T-helper 1 cell treated with Interleukin-12 subunit alpha and Interleukin-12 subunit beta and Interleukin-4 antibody, amounts not matched to agents 30 μg/mL and 1 μg/mL, for 36 hours (primary cell): ENCODE data around the gene SIPA1L3.
"Not testable (repeated sequence)": the region's sequence is repeated elsewhere in the genome, so short reads cannot be mapped to it uniquely, and the experiment has no call there.

Experiments used
- H3K27ac Mint-ChIP-seq: one replicate; pipeline ENCODE4 v1.8.0; 2021; ENCODE audit warnings: mild to moderate bottlenecking, mixed read lengths
- H3K27me3 Mint-ChIP-seq: one replicate; pipeline ENCODE4 v1.8.0; 2021; ENCODE audit warnings: low read depth, mixed read lengths
- H3K36me3 Mint-ChIP-seq: one replicate; pipeline ENCODE4 v1.8.0; 2021; ENCODE audit warnings: low read depth, mixed read lengths
- H3K4me1 Mint-ChIP-seq: one replicate; pipeline ENCODE4 v1.8.0; 2021; ENCODE audit warnings: low read depth, mixed read lengths
- H3K4me3 Mint-ChIP-seq: one replicate; pipeline ENCODE4 v1.8.0; 2021; ENCODE audit warnings: mild to moderate bottlenecking, moderate library complexity, mixed read lengths
- H3K9me3 Mint-ChIP-seq: one replicate; pipeline ENCODE4 v1.8.0; 2021; ENCODE audit warnings: mixed read lengths

Gene SIPA1L3

DNA sequence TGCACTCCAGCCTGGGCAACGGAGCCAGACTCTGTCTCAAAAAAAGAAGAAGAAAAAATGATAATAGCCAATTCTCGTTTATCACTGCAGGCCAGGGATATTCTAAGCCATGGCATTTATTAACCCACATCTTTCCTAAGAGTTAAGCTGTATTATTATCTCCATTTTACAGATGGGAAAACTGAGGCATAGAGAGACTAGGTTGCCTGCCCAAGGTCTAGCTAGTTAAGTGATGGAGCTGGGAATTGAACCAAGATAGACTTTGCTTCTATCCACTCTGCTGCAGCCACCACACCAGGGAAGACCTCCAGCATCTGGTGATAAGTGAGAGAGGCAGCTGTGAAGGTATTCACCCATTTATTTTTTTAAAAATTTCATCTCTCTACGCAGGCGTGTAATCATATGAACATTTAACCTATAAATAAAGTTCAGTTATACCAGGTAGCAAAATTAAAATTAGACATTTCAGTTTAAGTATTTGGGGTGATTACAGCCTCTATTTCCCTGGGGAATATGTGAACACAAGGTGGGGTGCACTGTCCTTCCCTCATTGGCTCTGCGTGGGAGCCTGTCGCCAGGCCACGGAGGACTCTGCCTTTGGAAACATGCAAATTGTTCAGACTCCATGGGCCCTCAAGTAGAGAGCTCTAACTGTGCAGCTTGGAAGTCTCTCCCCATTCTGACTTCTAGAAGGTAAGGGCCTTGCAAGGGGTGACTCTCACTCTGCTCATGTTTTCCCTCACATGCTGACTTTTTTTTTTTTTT lies 157.8 kb downstream of the SIPA1L3 start:
- Mint-ChIP-seq H3K36me3 (no peaks in the 10 kb centered on the region), H3K4me1 (peaks cover 5% of the 10 kb centered on the region), H3K27ac (no peak overlapping the region), H3K4me3 (no peak overlapping the region), H3K9me3 (no peaks in the 10 kb centered on the region), H3K27me3 (no peaks in the 10 kb centered on the region)

DNA sequence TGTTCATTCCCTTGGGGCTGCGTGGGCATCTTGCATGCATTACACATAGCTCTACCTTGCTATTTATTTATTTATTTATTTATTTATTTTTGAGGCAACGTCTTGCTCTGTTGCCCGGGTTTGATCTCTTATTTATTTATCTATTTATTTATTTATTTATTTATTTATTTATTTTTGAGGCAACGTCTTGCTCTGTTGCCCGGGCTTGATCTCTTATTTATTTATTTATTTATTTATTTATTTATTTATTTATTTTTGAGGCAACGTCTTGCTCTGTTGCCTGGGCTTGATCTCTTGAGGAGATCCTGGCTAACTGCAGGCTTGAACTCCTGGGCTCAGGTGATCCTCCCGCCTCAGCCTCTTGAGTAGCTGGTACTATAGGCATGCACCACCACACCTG lies 158.8 kb downstream of the SIPA1L3 start:
- H3K27ac Mint-ChIP-seq, H3K4me1 Mint-ChIP-seq, H3K9me3 Mint-ChIP-seq, H3K4me3 Mint-ChIP-seq, H3K36me3 Mint-ChIP-seq, H3K27me3 Mint-ChIP-seq: not testable (repeated sequence)

DNA sequence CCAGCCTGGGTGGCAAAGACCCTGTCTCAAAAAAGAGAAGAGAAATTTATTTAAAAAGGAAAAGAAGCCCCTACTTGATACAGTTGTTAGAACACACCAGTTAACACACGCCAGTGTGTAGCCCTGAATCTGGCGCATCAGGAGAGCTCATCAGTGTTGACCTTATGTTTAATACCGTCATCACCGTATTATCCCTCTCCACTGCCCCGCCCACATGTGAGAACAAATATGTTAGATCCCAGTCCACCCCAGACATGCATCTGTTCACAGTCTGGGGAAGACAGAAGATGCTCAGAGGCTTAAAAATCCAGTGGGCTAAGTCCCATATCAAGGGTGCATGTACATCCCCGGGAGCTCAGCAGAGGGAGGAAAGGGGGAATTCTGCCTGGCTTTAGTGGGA lies 161.8 kb downstream of the SIPA1L3 start:
- H3K9me3 Mint-ChIP-seq = no peaks in the 10 kb centered on the region
- no peak overlapping the region for H3K27ac Mint-ChIP-seq
- no peak overlapping the region for H3K4me3 Mint-ChIP-seq
- H3K36me3 Mint-ChIP-seq = no peaks in the 10 kb centered on the region
- H3K27me3 Mint-ChIP-seq = no peaks in the 10 kb centered on the region
- no peaks in the 10 kb centered on the region for H3K4me1 Mint-ChIP-seq

DNA sequence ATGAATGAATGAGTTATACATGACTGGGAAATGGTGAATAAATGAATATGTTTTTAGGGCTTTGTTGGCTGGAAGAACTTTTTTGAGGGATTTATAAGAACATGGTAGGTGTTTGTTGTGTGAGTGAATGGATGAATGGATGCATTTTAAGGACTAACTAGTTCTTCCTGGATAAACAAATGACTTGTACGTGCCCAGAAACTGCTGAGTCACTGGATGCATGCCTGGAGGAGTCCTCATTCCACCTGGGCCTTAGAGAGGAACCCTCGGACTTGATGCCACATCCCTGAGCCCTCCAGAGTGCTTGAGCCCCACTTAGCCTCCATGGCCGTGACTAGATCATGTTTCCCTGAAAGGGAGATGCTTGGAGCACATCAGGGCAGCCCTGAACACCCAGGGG lies 163.6 kb downstream of the SIPA1L3 start:
- no peaks in the 10 kb centered on the region for H3K9me3 Mint-ChIP-seq
- H3K4me3 Mint-ChIP-seq = no peak overlapping the region
- no peaks in the 10 kb centered on the region for H3K27me3 Mint-ChIP-seq
- H3K36me3 Mint-ChIP-seq = no peaks in the 10 kb centered on the region
- no peak overlapping the region for H3K27ac Mint-ChIP-seq
- no peaks in the 10 kb centered on the region for H3K4me1 Mint-ChIP-seq

DNA sequence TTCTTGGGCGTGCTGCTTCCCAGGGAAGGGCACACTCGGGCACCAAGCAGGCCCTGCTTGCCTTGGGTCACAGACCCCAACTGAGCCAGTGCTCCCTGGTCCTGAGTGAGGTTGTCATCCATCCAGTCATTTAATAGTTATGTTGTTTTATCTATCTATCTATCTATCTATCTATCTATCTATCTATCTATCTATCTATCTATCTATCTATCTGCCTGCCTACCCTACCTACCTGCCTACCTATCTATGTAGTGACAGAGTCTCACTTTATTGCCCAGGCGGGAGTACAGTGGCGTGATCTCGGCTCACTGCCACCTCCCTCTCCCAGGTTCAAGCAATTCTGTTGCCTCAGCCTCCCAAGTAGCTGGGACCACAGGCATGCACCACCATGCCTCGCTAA lies 164.0 kb downstream of the SIPA1L3 start:
- H3K27me3 Mint-ChIP-seq, H3K36me3 Mint-ChIP-seq, H3K4me3 Mint-ChIP-seq, H3K4me1 Mint-ChIP-seq, H3K9me3 Mint-ChIP-seq, H3K27ac Mint-ChIP-seq: not testable (repeated sequence)

DNA sequence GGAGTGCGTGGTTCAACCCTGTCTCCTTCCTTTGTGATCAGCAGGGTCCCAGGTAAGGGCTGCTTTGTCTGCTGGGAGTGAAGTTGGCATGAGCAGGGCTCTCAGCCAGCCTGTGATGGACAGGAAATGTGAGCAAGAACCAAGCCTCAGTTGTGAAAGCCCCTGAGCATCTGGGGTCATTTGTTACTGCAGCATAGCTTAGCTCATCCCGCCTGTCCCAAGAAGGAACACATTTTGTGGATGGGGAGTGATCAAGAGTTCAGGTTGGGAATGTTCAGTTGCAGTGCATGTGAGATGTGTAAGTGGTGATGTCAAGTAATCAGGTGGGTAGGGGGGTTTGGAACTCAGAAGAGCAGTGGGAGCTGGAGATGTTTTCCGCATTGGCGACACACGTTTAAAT lies 164.6 kb downstream of the SIPA1L3 start:
- H3K9me3 Mint-ChIP-seq = peaks cover under 1% of the 10 kb centered on the region
- H3K27me3 Mint-ChIP-seq = no peaks in the 10 kb centered on the region
- no peak overlapping the region for H3K27ac Mint-ChIP-seq
- no peak overlapping the region for H3K4me3 Mint-ChIP-seq
- H3K4me1 Mint-ChIP-seq = no peaks in the 10 kb centered on the region
- no peaks in the 10 kb centered on the region for H3K36me3 Mint-ChIP-seq

DNA sequence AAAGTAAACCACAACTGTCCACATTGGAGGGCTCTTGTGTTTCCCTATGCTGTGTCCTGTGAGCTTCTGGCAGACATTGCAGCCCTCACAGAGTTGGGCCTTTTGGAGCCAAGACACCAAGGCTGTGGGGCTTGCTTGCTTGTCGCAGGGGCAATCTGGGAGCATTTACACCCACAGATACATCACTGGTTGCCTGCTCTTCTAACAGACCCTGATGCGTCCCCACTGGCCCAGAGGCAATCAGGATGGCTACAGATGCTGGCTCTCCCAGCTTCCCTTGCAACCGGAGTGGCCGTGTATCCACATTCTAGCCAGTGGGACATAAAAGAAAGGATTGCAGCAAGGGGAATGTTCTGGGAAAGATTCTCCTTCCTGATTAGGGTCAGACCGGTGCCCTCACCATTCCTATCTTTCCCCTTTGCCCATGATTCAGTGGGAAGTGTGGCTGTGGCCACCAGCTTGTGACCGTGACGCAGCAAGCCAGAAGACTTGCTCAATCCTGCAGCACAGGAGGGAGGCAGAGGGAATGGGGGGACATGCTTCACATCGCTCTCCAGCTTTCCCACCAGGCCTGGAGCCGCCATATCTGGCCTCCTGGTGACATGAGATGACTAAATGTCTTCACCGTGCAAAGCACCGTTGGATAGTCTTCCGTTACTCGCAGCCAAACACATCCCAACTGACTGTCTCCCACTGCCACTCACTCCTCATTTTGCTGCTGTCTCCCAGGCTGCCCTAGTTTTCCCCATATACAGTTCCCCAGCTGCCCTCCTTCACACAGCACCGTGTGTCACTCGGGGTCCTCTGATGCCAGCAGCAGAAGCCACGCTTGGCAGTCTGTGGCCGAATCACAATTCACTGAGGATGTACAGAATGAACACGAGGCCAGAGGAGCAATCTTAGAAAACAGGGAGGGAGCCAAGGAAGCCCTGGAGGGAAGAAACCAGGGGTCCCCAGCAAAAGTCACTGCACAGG lies 166.1 kb downstream of the SIPA1L3 start:
- H3K4me3 Mint-ChIP-seq = no peak overlapping the region
- peaks cover 4% of the 10 kb centered on the region for H3K9me3 Mint-ChIP-seq
- H3K4me1 Mint-ChIP-seq = no peaks in the 10 kb centered on the region
- H3K36me3 Mint-ChIP-seq = no peaks in the 10 kb centered on the region
- no peak overlapping the region for H3K27ac Mint-ChIP-seq
- H3K27me3 Mint-ChIP-seq = no peaks in the 10 kb centered on the region

DNA sequence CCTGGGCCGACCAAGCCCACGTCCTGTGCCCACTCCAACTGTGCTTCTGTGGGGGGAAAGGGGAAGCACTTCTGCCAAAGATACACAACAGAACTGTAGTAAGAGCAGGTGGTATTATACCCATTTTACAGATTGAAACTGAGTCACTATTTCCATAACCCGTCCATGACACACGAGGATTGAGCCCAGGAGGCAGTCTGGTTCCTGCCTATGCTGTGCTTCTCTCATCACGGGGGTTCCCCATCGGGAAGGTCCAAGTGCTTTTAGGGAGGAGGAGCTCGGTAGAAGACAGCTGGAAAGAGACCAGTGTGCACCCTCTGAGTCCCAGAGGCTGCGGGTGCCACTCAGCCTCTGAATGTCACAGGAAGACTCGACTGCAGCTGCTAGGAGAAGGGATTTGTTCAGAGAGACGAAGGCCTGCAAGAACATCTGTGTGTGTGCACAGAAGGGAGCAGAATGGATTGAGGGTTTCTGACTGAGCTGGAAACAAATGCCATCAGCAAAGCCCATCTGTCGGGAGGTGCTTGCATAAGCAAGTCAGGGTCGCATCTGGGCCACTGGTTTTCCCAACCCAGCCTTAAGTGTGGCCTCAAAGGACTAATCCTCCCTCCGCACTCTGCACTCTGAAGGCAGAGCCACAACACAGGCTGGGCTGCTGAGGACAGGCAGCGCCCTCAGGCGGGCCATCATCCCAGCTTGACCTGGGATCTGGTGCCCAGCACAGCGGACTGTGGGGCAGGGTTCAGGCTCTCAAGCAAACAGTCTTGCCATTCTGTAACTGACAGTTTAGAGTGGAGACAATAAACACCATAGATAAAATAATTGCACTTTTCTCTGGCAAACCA lies 167.1 kb downstream of the SIPA1L3 start:
- Mint-ChIP-seq H3K27me3 (no peaks in the 10 kb centered on the region), H3K4me3 (no peak overlapping the region), H3K4me1 (no peaks in the 10 kb centered on the region), H3K27ac (no peak overlapping the region), H3K9me3 (peaks cover 4% of the 10 kb centered on the region), H3K36me3 (no peaks in the 10 kb centered on the region)

DNA sequence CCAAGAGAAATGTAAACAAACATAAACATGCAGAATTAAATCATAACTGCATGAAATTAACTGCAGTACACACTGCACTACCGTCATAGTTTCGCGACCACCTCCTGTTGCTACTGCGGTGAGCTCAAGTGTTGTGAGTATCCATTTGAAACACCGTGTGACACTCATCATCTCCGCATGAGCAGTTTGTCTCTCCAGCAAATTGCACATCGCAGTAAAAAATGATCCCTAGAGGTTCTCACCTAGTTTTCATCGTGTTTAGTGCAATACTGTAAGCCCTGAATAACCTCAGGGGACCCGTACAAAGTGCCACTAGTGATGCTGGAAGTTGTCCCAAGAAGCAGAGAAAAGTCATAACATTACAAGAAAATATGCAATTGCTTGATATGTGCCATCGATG lies 169.3 kb downstream of the SIPA1L3 start:
- Mint-ChIP-seq H3K27me3 (no peaks in the 10 kb centered on the region), H3K4me1 (peaks cover 9% of the 10 kb centered on the region), H3K36me3 (peaks cover 3% of the 10 kb centered on the region)

DNA sequence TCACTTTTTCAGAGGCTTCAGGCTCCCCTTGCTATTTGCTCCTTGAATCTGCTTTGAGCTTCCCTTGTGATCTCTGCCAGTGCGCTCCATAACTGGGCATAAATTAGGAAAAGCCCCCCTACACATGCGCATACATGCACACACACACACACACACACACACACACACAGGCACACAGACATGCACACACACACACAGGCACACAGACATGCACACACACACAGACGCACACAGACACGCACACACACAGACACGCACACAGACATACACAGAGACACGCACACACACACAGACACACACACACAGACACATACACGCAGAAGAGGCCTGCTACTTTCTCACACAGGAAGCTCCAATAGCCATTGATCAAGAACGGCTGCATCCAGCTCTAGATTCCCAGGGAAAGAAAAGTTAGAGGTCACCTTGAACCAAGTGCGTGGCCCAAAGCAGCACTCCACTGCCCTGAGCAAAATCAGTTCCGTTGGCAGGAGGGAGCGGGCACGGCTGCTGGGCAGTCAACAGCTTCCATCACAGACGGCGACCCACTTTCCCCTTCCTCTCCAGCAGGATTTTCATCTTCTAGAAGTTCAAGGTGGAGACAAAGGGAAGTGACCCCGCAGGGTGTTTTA lies 171.4 kb downstream of the SIPA1L3 start:
- H3K27me3 Mint-ChIP-seq = no peaks in the 10 kb centered on the region
- H3K27ac Mint-ChIP-seq = no peak overlapping the region
- peaks cover 4% of the 10 kb centered on the region for H3K9me3 Mint-ChIP-seq
- H3K36me3 Mint-ChIP-seq = peaks cover 5% of the 10 kb centered on the region
- peaks cover 10% of the 10 kb centered on the region for H3K4me1 Mint-ChIP-seq
- H3K4me3 Mint-ChIP-seq = no peak overlapping the region

More for the DNA sequence above, 169.3 kb downstream of the SIPA1L3 start:
- H3K27ac Mint-ChIP-seq = no peak overlapping the region
- peaks cover 4% of the 10 kb centered on the region for H3K9me3 Mint-ChIP-seq
- H3K4me3 Mint-ChIP-seq = no peak overlapping the region

DNA sequence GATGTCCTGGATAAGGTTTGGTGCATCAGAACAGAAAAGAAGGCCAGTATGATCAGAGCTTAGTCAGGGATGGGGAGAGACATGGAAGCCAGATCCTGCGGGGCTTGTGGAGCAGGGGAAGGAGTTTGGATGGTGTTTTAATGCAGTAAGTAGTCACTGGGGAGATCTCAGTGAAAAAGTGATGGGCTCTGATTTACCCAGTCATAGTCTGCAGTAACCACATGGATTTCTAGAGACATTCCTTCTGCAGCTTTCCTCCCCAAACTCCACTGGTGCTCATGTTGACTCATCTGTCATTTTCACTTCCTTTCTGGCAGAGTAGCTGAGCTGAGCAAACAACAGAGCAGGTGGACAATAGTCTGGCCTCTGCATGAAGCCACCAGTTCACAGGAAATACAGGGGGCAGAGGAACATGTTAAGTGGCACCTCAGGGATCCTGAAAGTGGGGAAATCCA lies 172.9 kb downstream of the SIPA1L3 start:
- Mint-ChIP-seq H3K9me3 (peaks cover 4% of the 10 kb centered on the region), H3K4me3 (no peak overlapping the region), H3K27ac (no peak overlapping the region), H3K4me1 (peaks cover 10% of the 10 kb centered on the region), H3K27me3 (no peaks in the 10 kb centered on the region), H3K36me3 (peaks cover 5% of the 10 kb centered on the region)

DNA sequence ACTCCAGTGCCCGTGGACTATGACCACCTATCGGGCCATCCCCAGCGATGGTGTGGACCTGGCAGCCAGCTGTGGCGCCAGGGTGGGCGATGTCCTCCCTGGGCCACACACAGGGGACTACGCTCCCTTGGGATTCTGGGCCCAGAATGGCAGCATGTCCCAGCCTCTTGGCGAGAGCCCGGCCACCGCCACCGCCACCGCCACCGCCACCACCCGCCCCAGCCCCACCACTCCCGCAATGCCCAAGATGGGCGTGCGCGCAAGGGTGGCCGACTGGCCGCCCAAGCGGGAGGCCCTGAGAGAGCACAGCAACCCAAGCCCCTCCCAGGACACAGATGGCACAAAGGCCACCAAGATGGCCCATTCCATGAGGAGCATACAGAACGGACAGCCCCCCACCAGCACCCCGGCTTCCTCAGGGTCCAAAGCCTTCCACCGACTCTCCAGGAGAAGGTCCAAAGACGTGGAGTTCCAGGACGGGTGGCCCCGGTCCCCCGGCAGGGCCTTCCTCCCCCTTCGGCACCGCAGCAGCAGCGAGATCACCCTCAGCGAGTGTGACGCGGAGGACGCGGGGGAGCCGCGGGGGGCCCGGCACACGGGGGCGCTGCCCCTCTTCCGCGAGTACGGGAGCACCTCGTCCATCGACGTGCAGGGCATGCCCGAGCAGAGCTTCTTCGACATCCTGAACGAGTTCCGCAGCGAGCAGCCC lies 174.7 kb downstream of the SIPA1L3 start:
- Mint-ChIP-seq H3K27ac (no peak overlapping the region), H3K27me3 (no peaks in the 10 kb centered on the region), H3K4me1 (peaks cover 10% of the 10 kb centered on the region), H3K9me3 (peaks cover 3% of the 10 kb centered on the region), H3K36me3 (peaks cover 5% of the 10 kb centered on the region), H3K4me3 (no peak overlapping the region)

DNA sequence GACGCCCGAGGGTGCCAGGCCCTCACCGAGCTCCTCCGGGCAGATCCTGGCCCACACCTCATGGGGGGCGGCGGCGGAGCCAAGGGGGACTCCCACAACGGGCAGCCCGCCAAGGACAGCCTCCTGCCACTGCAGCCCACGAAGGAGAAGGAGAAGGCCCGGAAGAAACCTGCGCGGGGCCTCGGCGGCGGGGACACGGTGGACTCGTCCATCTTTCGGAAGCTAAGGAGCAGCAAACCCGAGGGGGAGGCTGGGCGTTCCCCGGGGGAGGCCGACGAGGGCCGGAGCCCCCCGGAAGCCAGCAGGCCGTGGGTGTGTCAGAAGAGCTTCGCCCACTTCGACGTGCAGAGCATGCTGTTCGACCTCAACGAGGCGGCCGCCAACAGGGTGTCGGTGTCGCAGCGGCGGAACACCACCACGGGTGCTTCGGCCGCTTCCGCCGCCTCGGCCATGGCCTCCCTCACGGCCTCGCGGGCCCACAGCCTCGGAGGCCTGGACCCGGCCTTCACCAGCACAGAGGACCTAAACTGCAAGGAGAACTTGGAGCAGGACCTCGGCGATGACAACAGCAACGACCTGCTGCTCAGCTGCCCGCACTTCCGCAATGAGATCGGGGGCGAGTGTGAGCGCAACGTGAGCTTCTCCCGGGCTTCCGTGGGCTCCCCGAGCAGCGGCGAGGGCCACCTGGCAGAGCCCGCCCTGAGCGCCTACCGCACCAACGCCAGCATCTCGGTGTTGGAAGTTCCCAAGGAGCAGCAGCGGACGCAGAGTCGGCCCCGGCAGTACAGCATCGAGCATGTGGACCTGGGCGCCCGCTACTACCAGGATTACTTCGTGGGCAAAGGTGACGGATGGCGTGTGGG lies 175.5 kb downstream of the SIPA1L3 start:
- H3K27ac Mint-ChIP-seq = no peak overlapping the region
- H3K9me3 Mint-ChIP-seq = no peaks in the 10 kb centered on the region
- no peak overlapping the region for H3K4me3 Mint-ChIP-seq
- H3K4me1 Mint-ChIP-seq = peaks cover 10% of the 10 kb centered on the region
- H3K27me3 Mint-ChIP-seq = no peaks in the 10 kb centered on the region
- peaks cover 5% of the 10 kb centered on the region for H3K36me3 Mint-ChIP-seq
